Measurements from ENCODE around the gene TRIM32.

TRIM32 gene

DNA sequence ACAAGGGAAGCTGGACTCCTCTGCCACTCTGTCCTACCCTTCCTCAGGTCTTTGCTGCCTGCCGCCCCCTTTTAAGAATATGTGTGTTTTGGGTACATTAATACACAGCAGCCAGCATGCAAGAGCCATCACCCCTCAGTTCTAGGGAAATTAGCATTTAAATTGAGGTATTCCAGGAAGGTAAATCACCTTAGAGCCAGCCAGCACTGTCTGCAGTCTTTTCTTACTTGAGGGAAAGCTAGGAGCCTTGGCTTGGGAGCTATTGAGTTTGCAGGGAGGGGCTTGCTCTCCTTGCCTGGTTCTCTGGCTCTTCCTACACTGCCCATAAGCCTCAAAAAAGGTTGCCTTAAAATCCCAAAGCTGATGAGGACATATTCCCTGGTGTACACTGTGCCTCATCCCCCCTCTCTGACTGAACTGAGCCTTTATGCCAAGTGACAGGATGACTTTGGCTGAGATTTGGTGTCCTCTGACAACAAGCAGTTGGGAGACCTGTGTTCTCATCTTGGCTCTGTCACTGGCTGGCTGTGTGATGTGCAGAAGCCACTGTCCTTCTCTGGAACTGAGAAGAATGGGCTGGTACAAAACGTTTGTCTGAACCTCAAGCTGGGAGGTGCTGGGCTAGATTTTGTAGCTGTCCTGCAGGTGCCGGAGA lies 54.1 kb downstream of the TRIM32 start:
- H3K9me3 ChIP-seq (ENCODE audit: control insufficient read depth, low read depth, low read length): no peaks in the 10 kb centered on the region
- H3K4me1 ChIP-seq (ENCODE audit: control insufficient read depth, low read depth, low read length): peaks cover 9% of the 10 kb centered on the region
- no peak overlapping the region for H3K27ac ChIP-seq (ENCODE audit: low read length)
- H3K4me3 ChIP-seq (ENCODE audit: low read length): no peak overlapping the region
- no peaks in the 10 kb centered on the region for H3K27me3 ChIP-seq (ENCODE audit: control insufficient read depth, insufficient read depth, low read length)
- no peaks in the 10 kb centered on the region for H3K36me3 ChIP-seq (ENCODE audit: control insufficient read depth, low read depth, low read length)
- no peak overlapping the region for H3K9ac ChIP-seq (ENCODE audit: low read length)

DNA sequence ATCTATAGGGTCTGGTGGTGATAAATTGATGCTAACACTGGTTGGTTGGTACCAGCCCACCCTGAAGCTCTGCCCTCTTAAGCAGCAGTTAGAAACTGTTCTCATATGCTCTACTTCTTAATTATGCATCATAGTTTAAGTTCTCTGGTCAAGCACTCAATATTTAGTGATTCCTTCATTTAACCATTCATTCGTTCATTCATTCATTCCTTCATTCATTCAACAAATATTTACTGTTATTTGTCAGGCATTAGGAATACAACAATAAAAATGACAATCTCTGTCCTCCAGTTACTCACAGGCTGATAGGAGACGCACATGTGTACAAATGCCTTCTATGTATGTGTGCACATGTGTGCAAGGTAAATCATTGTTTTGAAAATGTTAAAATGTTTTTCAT lies 54.6 kb downstream of the TRIM32 start:
- no peaks in the 10 kb centered on the region for H3K27me3 ChIP-seq (ENCODE audit: control insufficient read depth, insufficient read depth, low read length)
- no peak overlapping the region for H3K9ac ChIP-seq (ENCODE audit: low read length)
- H3K27ac ChIP-seq (ENCODE audit: low read length): no peak overlapping the region
- no peaks in the 10 kb centered on the region for H3K36me3 ChIP-seq (ENCODE audit: control insufficient read depth, low read depth, low read length)
- H3K4me1 ChIP-seq (ENCODE audit: control insufficient read depth, low read depth, low read length): peaks cover 9% of the 10 kb centered on the region
- H3K4me3 ChIP-seq (ENCODE audit: low read length): no peak overlapping the region
- no peaks in the 10 kb centered on the region for H3K9me3 ChIP-seq (ENCODE audit: control insufficient read depth, low read depth, low read length)

DNA sequence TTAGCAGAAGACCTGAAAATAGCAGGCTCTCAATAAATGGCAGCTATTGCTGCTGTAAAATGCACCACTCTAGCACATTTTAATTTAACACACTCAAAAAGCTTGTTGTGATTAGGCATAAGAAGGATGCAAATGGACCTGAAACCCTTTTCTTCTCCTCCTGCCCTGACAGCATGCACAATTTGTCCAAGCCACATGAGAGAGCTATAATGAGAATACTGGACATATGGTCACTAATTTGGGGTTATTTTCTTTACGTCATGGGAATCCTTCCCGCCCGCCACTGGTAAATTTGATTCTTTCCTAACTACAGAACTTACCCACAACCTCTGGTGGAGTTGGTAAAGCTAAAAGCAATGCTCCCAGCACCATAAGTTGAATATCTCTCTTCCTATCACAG lies 62.1 kb downstream of the TRIM32 start:
- no peak overlapping the region for H3K9ac ChIP-seq (ENCODE audit: low read length)
- no peaks in the 10 kb centered on the region for H3K4me1 ChIP-seq (ENCODE audit: control insufficient read depth, low read depth, low read length)
- no peaks in the 10 kb centered on the region for H3K36me3 ChIP-seq (ENCODE audit: control insufficient read depth, low read depth, low read length)
- H3K27ac ChIP-seq (ENCODE audit: low read length): no peak overlapping the region
- H3K9me3 ChIP-seq (ENCODE audit: control insufficient read depth, low read depth, low read length): no peaks in the 10 kb centered on the region
- H3K27me3 ChIP-seq (ENCODE audit: control insufficient read depth, insufficient read depth, low read length): no peaks in the 10 kb centered on the region
- no peak overlapping the region for H3K4me3 ChIP-seq (ENCODE audit: low read length)

DNA sequence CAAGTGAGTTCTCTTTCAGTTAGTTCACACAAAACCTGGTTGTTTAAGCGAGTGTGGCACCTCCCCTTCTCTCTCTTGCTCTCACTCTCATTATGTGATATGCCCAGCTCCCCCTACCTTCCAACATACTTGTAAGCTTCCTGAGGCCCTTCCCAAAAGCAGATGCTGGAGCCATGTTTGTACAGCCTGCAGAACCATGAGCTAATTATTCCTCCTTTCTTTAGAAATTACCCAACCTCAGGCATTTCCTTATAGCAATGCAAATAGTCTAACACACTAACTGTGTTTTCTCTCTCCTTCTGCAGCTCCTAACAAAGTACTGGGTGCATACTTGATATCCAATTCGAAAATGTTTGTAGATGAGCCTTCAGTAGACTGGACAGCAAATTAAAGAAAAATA lies 62.7 kb downstream of the TRIM32 start:
- Histone ChIP-seq H3K4me1 (ENCODE audit: control insufficient read depth, low read depth, low read length) (no peaks in the 10 kb centered on the region), H3K9me3 (ENCODE audit: control insufficient read depth, low read depth, low read length) (no peaks in the 10 kb centered on the region), H3K9ac (ENCODE audit: low read length) (no peak overlapping the region), H3K27me3 (ENCODE audit: control insufficient read depth, insufficient read depth, low read length) (no peaks in the 10 kb centered on the region), H3K4me3 (ENCODE audit: low read length) (no peak overlapping the region), H3K27ac (ENCODE audit: low read length) (no peak overlapping the region), H3K36me3 (ENCODE audit: control insufficient read depth, low read depth, low read length) (no peaks in the 10 kb centered on the region)

DNA sequence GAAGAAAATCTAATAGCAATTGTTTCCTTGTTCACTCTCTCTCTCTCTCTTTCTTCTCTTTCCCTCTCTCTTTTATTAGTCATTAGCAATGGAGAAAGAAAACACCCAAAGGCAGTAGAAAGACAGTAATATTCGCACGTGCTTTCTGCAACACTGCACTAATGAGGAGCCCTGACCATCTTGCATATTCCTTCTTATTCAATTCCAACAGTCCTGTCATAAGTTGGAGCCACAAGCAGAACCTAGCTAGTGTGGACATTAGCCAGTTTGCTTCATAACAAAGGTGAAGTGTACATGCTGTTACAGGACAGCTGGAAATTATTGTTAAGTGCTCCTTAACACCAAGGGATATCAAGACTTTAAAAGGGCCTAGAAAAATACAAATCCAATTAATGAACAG lies 63.4 kb downstream of the TRIM32 start:
- H3K36me3 ChIP-seq (ENCODE audit: control insufficient read depth, low read depth, low read length): no peaks in the 10 kb centered on the region

More for the DNA sequence above, 63.4 kb downstream of the TRIM32 start:
- H3K27me3 ChIP-seq (ENCODE audit: control insufficient read depth, insufficient read depth, low read length): no peaks in the 10 kb centered on the region
- H3K4me3 ChIP-seq (ENCODE audit: low read length): no peak overlapping the region
- no peaks in the 10 kb centered on the region for H3K9me3 ChIP-seq (ENCODE audit: control insufficient read depth, low read depth, low read length)
- no peak overlapping the region for H3K27ac ChIP-seq (ENCODE audit: low read length)
- no peak overlapping the region for H3K9ac ChIP-seq (ENCODE audit: low read length)
- no peaks in the 10 kb centered on the region for H3K4me1 ChIP-seq (ENCODE audit: control insufficient read depth, low read depth, low read length)

Data from iPS-18a (cell line).